IMR-90 (cell line): Measurements from ENCODE around the gene SRBD1. TPM values are rescaled to one million over a fixed set of nuclear protein-coding genes. Genes with fewer than 3 reads are reported as not detected.

ENCODE experiments used
- ATAC-seq: fragments of 200-7000 bp; cut with Tn5 transposase; 2 replicates; pipeline ENCODE4 v1.9.1; 2020; ENCODE audit warnings: low read depth, mild to moderate bottlenecking, moderate library complexity
- BruUV-seq: library from RNA; stranded (reverse); fragments of 400-500 nt; replicated peaks from 2 replicates; lab custom pipeline; 2021; lab: Mats Ljungman, UMichigan
- CTCF ChIA-PET: fragments of 300-600 bp; formaldehyde crosslinking; extraction: SDS; loops from one replicate; lab custom pipeline; 2021; ENCODE audit warnings: antibody characterized with exemption; lab: Yijun Ruan, JAX
- POLR2A ChIA-PET: fragments of 300-600 bp; sonication (Branson Sonifier 250); formaldehyde crosslinking; loops from one replicate; lab custom pipeline; 2022; ENCODE audit warnings: antibody characterized with exemption; ENCODE audit not compliant: unreplicated experiment; lab: Charles Lee
- DNase-seq: peaks from one replicate; pipeline ENCODE4 v3.0.0; 2013
- H2AFZ ChIP-seq: replicated peaks from 2 replicates; pipeline ENCODE3; 2013; ENCODE audit warnings: low read length, mild to moderate bottlenecking; ENCODE audit not compliant: poor library complexity
- H2AK5ac ChIP-seq: 2 replicates; pipeline ENCODE4 v1.6.1; 2013; ENCODE audit warnings: low read depth, low read length, inconsistent platforms
- H2AK9ac ChIP-seq: replicated peaks from 2 replicates; pipeline ENCODE3; 2013; ENCODE audit warnings: mild to moderate bottlenecking, low read depth, low read length, moderate library complexity; ENCODE audit not compliant: poor library complexity
- H2BK120ac ChIP-seq: 2 replicates; pipeline ENCODE4 v1.6.1; 2013; ENCODE audit warnings: low read depth, low read length, inconsistent platforms
- H2BK15ac ChIP-seq: 3 replicates; pipeline ENCODE4 v1.6.1; 2013; ENCODE audit warnings: low read depth, low read length, inconsistent platforms
- H2BK20ac ChIP-seq: 2 replicates; pipeline ENCODE4 v1.6.1; 2013; ENCODE audit warnings: low read depth, mild to moderate bottlenecking, inconsistent platforms, low read length, moderate library complexity
- H2BK5ac ChIP-seq: 2 replicates; pipeline ENCODE4 v1.6.1; 2013; ENCODE audit warnings: mild to moderate bottlenecking, low read depth, low read length, inconsistent platforms; ENCODE audit not compliant: poor library complexity, severe bottlenecking
- H3K14ac ChIP-seq: replicated peaks from 2 replicates; pipeline ENCODE4 v1.6.1; 2013; ENCODE audit warnings: low read depth, low read length, inconsistent platforms
- H3K18ac ChIP-seq: 2 replicates; pipeline ENCODE4 v1.6.1; 2013; ENCODE audit warnings: low read depth, low read length, control low read depth
- H3K23ac ChIP-seq: 2 replicates; pipeline ENCODE4 v1.6.1; 2013; ENCODE audit warnings: low read depth, low read length, inconsistent platforms
- H3K27ac ChIP-seq: 2 replicates; pipeline ENCODE4 v1.5.1; 2013; ENCODE audit warnings: mild to moderate bottlenecking, control low read depth, low read length; ENCODE audit not compliant: insufficient read depth
- H3K27me3 ChIP-seq: 2 replicates; pipeline ENCODE4 v1.6.1; 2013; ENCODE audit warnings: low read length; ENCODE audit not compliant: control insufficient read depth, insufficient read depth
- H3K36me3 ChIP-seq: 2 replicates; pipeline ENCODE4 v1.6.1; 2013; ENCODE audit warnings: low read length, mixed read lengths; ENCODE audit not compliant: control insufficient read depth, insufficient read depth
- H3K4ac ChIP-seq: 2 replicates; pipeline ENCODE4 v1.6.1; 2013; ENCODE audit warnings: low read depth, low read length, inconsistent platforms
- H3K4me1 ChIP-seq: 2 replicates; pipeline ENCODE4 v1.6.1; 2013; ENCODE audit warnings: low read length, mixed read lengths; ENCODE audit not compliant: control insufficient read depth, insufficient read depth
- H3K4me2 ChIP-seq: 2 replicates; pipeline ENCODE4 v1.6.1; 2013; ENCODE audit warnings: low read depth, mild to moderate bottlenecking, control low read depth, low read length, moderate library complexity
- H3K4me3 ChIP-seq: 2 replicates; pipeline ENCODE4 v1.5.1; 2013; ENCODE audit warnings: low read depth, mild to moderate bottlenecking, control low read depth, low read length, moderate library complexity; ENCODE audit not compliant: insufficient read depth
- H3K56ac ChIP-seq: 2 replicates; pipeline ENCODE4 v1.6.1; 2013; ENCODE audit warnings: low read length, inconsistent platforms; ENCODE audit not compliant: insufficient read depth; ENCODE audit errors: extremely low read depth
- H3K79me1 ChIP-seq, 2 experiments: 2 replicates each; pipeline ENCODE4 v1.6.1; 2013; ENCODE audit warnings: low read length in 2 of 2, inconsistent platforms in 1 of 2, low read depth in 1 of 2
- H3K9ac ChIP-seq: 2 replicates; pipeline ENCODE4 v1.6.1; 2013; ENCODE audit warnings: low read depth, low read length, control low read depth
- H3K9me1 ChIP-seq: 2 replicates; pipeline ENCODE4 v1.6.1; 2013; ENCODE audit warnings: low read length, inconsistent platforms; ENCODE audit not compliant: insufficient read depth
- H3K9me3 ChIP-seq: 2 replicates; pipeline ENCODE4 v1.6.1; 2013; ENCODE audit warnings: low read length; ENCODE audit not compliant: control insufficient read depth, insufficient read depth
- H4K20me1 ChIP-seq: 2 replicates; pipeline ENCODE4 v1.6.1; 2013; ENCODE audit warnings: low read length, inconsistent platforms; ENCODE audit not compliant: insufficient read depth
- H4K5ac ChIP-seq: 2 replicates; pipeline ENCODE4 v1.6.1; 2013; ENCODE audit warnings: mild to moderate bottlenecking, low read depth, low read length, control low read depth
- H4K8ac ChIP-seq, 2 experiments: 2 replicates each; pipeline ENCODE4 v1.6.1; 2013; ENCODE audit warnings: low read depth in 2 of 2, low read length in 2 of 2, control low read depth in 1 of 2, inconsistent platforms in 1 of 2
- H4K91ac ChIP-seq: 2 replicates; pipeline ENCODE4 v1.6.1; 2013; ENCODE audit warnings: low read depth, low read length, inconsistent platforms; ENCODE audit not compliant: insufficient read depth
- BHLHE40 ChIP-seq: fragments of 150-350 bp; IDR thresholded peaks from 2 replicates; pipeline ENCODE4 v1.6.1; 2016; ENCODE audit warnings: mild to moderate bottlenecking, low read depth, low read length
- CEBPB ChIP-seq: IDR thresholded peaks from 2 replicates; pipeline ENCODE4 v1.6.1; 2012; ENCODE audit warnings: low read depth, low read length, improper control_type of control experiment
- CTCF ChIP-seq: conservative IDR thresholded peaks from 2 replicates; pipeline ENCODE4 v1.5.1; 2012; ENCODE audit warnings: mild to moderate bottlenecking, low read depth, low read length, improper control_type of control experiment
- ELK1 ChIP-seq: fragments of 150-350 bp; IDR thresholded peaks from 2 replicates; pipeline ENCODE4 v1.6.1; 2016; ENCODE audit warnings: low read depth, mild to moderate bottlenecking, low read length, moderate library complexity, borderline replicate concordance
- FOS ChIP-seq: fragments of 150-350 bp; IDR thresholded peaks from 2 replicates; pipeline ENCODE4 v1.6.1; 2016; ENCODE audit warnings: low read depth, low read length
- MAFK ChIP-seq: IDR thresholded peaks from 2 replicates; pipeline ENCODE4 v1.6.1; 2012; ENCODE audit warnings: low read depth, low read length, improper control_type of control experiment
- MAZ ChIP-seq: IDR thresholded peaks from 2 replicates; pipeline ENCODE4 v1.6.1; 2012; ENCODE audit warnings: low read depth, mild to moderate bottlenecking, low read length, improper control_type of control experiment, moderate library complexity, borderline replicate concordance
- MXI1 ChIP-seq: IDR thresholded peaks from 2 replicates; pipeline ENCODE4 v1.6.1; 2012; ENCODE audit warnings: low read depth, mild to moderate bottlenecking, low read length, moderate library complexity, borderline replicate concordance
- POLR2A ChIP-seq: IDR thresholded peaks from 2 replicates; pipeline ENCODE4 v1.6.1; 2012; ENCODE audit warnings: mild to moderate bottlenecking, low read depth, low read length
- RAD21 ChIP-seq: IDR thresholded peaks from 2 replicates; pipeline ENCODE4 v1.6.1; 2012; ENCODE audit warnings: low read length, improper control_type of control experiment
- RCOR1 ChIP-seq: IDR thresholded peaks from 2 replicates; pipeline ENCODE4 v1.6.1; 2012; ENCODE audit warnings: mild to moderate bottlenecking, low read length, improper control_type of control experiment; ENCODE audit not compliant: insufficient replicate concordance
- SMC3 ChIP-seq: fragments of 150-350 bp; IDR thresholded peaks from 2 replicates; pipeline ENCODE4 v1.6.1; 2016; ENCODE audit warnings: low read depth, mild to moderate bottlenecking, antibody characterized with exemption, low read length, moderate library complexity
- USF2 ChIP-seq: fragments of 150-350 bp; IDR thresholded peaks from 2 replicates; pipeline ENCODE4 v1.6.1; 2017; ENCODE audit warnings: mild to moderate bottlenecking, antibody characterized with exemption, low read length, low read depth
- whole genome bisulfite sequencing, 2 experiments: methylation state at CpG; one replicate each; pipeline versions ENCODE4 v1.1.5 to v1.1.7; 2013; ENCODE audit warnings: missing lambda C conversion rate in 2 of 2; ENCODE audit not compliant: insufficient read length in 1 of 2; ENCODE audit errors: extremely low coverage in 2 of 2; 5-methylcytosine and 5-hydroxymethylcytosine counted together
- dilution Hi-C: fragments of 300-500 bp; cut with HindIII; formaldehyde crosslinking; loops from one replicate; pipeline ENCODE4 v1.14.3; 2018; ENCODE audit warnings: low sequenced_read_pairs; ENCODE audit not compliant: unreplicated experiment
- in situ Hi-C: fragments of 300-500 bp; cut with MboI; formaldehyde crosslinking; loops from 3 replicates; pipeline ENCODE4 v1.14.3; 2019; ENCODE audit warnings: low sequenced_read_pairs, inconsistent platforms, mixed read lengths
- intact Hi-C: fragments of 100-400 bp; cut with micrococcal nuclease; formaldehyde crosslinking; loops from 2 replicates; pipeline ENCODE4 v1.10.0; 2022
- polyA plus RNA-seq, 3 experiments: library from polyadenylated mRNA; depleted of rRNA; stranded (reverse); fragments of >200 nt; gene quantifications; 2 replicates each; pipeline ENCODE4 v1.2.3, GENCODE V29; 2012; ENCODE audit warnings: low replicate concordance in 1 of 3
- total RNA-seq: library from RNA; depleted of rRNA; stranded (reverse); fragments of >200 nt; gene quantifications from 2 replicates; pipeline ENCODE4 v1.2.3, GENCODE V29; 2012

Gene SRBD1
- total and polyA plus RNA-seq, 2 of the 4 experiments (the other 2 are of a cell fraction) = 3.5 to 14.7 TPM

GRCh38 chr2:45345331-45346234 lies 265.5 kb downstream of the SRBD1 start:
- H3K4me1 ChIP-seq = no peaks in the 10 kb centered on the region
- BruUV-seq = no TSS peak
- H2BK20ac ChIP-seq = no peak overlapping the region

More at GRCh38 chr2:45345331-45346234, 265.5 kb downstream of the SRBD1 start:
- Histone ChIP-seq H3K9ac (no peak overlapping the region), H3K14ac (no peak overlapping the region), H3K27ac (no peak overlapping the region), H3K4me2 (no peak overlapping the region), H3K27me3 (peaks cover 19% of the 10 kb centered on the region), H2AK5ac (no peak overlapping the region), H3K9me1 (0 out of 2 replicates have a peak, but pooled peaks cover 3% of the 10 kb centered on the region), H3K23ac (no peak overlapping the region), H2AK9ac (no peak overlapping the region), H4K8ac (no peak overlapping the region), H4K5ac (no peak overlapping the region), H3K36me3 (no peaks in the 10 kb centered on the region), H2AFZ (peak overlapping the region; percentile 29), H2BK15ac (no peak overlapping the region), H4K20me1 (no peaks in the 10 kb centered on the region), H2BK120ac (no peak overlapping the region), H3K4me3 (no peak overlapping the region), H3K9me3 (no peaks in the 10 kb centered on the region), H3K4ac (no peak overlapping the region), H2BK5ac (no peak overlapping the region), H3K18ac (no peak overlapping the region), H4K91ac (no peak overlapping the region), H3K56ac (no peak overlapping the region), H3K79me1 (no peaks in the 10 kb centered on the region)
- POLR2A ChIA-PET = no interaction called here
- dilution Hi-C loops (no loop called here), intact Hi-C loops (no loop called here), in situ Hi-C loops (no loop called here)
- CTCF ChIA-PET = interaction anchor here (0.5 kb wide), 1 partner anchor 32 kb away, joined by 3 read pairs; no protein-coding TSS in a partner anchor
- no CpG with 5 or more reads among the region's 8 CpGs for WGBS, 2 experiments
- ATAC-seq (no peak), DNase-seq (no peak)
- no peak for TF ChIP-seq USF2
- TF ChIP-seq MAFK = no peak
- no peak for TF ChIP-seq RCOR1
- TF ChIP-seq MXI1 = no peak
- no peak for TF ChIP-seq RAD21
- TF ChIP-seq MAZ = no peak
- TF ChIP-seq BHLHE40 = no peak
- no peak for TF ChIP-seq ELK1
- no peak for TF ChIP-seq FOS
- TF ChIP-seq POLR2A = no peak
- TF ChIP-seq SMC3 = no peak
- TF ChIP-seq CEBPB = no peak
- no peak for TF ChIP-seq CTCF
